ENCODE data around the gene CSE1L.

GRCh38 chr20:49099011-49099410, 52.9 kb downstream of the CSE1L start:
- TF ChIP-seq TEAD4 (IDR thresholded peaks at IDR 0.05; ENCODE audit: borderline replicate concordance, insufficient read depth) (no peak), ZBTB33 (IDR thresholded peaks at IDR 0.05; ENCODE audit: borderline replicate concordance, low read depth) (no peak), CTCF (IDR thresholded peaks at IDR 0.05) (no peak), FOXM1 (IDR thresholded peaks at IDR 0.05; ENCODE audit: low read depth) (no peak), EZH2phosphoT487 (IDR thresholded peaks at IDR 0.05; ENCODE audit: borderline replicate concordance, low read depth) (no peak), TAF1 (IDR thresholded peaks at IDR 0.05; ENCODE audit: borderline replicate concordance, low read depth, low read length) (no peak)

Measured in SK-N-SH (cell line).